Left cardiac atrium (tissue), 4 donors: ENCODE measurements around the gene ZMYND10. TPM values are rescaled to one million over a fixed set of nuclear protein-coding genes. Genes with fewer than 3 reads are reported as not detected.

Experiments
- ATAC-seq, 2 donors: fragments of 200-7000 bp; cut with Tn5 transposase; one replicate each; pipeline ENCODE4 v1.9.1; 2020; ENCODE audit warnings: mild to moderate bottlenecking in 2 of 2, moderate library complexity in 2 of 2
- DNase-seq: peaks from one replicate; pipeline ENCODE4 v3.0.0-alpha.2; 2020
- intact Hi-C, 2 donors: fragments of 100-400 bp; cut with DNase I; formaldehyde crosslinking; loops; one replicate each; pipeline versions ENCODE4 v1.14.1 to v1.15.1; 2022 to 2023
- total RNA-seq, 2 donors: library from RNA; stranded (reverse); fragmentation: NEBNext Ultra II Directional; extraction: Animal tissue kit (Norgen Biotek cat#: 25700); gene quantifications; one replicate each; pipeline ENCODE4 v1.2.1, GENCODE V29; 2021
- donor health status: DM: no; HTN: yes; CAD: no.
- donor health status: DM: no; HTN: yes; CAD: no; lungs with severe emphysema.
- donor health status: DM: yes; HTN: yes; CAD: no.
- donor health status: Dilated cardiomyopathy.

Gene ZMYND10
- total RNA-seq, 2 donors from 2014 or later = 0.29 TPM; not detected in 1

DNA sequence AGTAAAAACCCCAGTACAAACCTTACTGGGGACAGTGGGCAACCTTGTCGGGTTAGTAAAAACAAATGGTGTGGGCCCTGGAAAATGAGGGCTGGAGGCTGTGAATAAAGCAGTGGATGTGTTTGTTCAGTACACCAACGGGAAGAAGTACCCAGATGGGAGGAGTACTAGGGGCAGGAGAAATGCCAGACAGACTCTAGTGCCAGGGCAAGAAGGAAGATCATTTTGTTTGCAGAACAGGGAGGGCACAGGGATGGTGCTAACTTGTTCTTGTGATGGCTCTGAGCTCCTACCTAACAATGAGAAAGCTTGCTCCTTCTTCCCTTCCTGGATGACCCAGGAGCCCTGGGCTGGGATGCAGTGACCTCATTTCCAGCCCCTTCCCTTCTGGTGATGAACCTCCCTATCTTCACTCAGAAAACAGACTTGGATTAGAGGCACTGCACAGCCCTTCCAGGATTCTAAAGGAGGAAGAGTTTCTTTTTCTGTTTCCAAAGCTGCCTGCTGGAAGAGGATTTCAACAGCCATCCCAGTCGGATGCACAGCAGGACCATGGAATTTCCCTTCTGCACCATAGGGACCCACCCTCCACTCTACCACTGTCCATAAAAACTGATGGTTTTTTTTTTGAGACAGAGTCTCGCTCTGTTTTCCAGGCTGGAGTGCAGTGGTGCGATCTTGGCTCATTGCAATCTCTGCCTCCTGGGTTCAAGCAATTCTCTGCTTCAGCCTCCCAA is 11.0 kb downstream of the ZMYND10 start:
- intact Hi-C loops = no loop called here
- ATAC-seq = no peak
- no peak for DNase-seq

DNA sequence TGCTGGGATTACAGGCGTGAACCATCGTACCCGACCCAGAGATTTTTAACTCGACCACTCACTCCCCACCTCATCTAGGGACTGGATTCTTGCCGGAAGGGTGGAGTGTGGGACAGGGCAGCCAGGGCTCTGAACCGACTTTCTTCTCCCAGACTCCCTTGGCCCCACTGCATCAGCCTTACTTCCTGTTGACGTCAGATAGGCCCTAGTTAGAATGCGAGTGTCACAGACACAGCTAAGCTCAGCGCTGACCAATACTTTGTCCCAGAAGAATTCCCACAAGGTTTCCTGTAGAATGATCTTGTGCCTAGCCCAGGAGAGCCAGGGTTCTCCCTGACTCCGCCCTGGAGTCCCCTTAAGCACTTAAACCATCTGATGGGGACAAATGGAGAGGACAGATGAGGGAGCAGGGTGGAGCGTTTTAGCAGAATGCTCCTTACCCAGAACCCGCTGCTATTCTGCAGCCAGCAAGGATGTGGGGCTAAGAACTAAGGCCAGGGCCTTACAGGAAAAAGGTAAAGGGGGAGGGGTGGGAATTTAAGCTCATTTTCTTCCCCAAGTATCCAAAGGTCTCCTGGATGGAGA is 11.7 kb downstream of the ZMYND10 start:
- intact Hi-C loops = no loop called here
- DNase-seq (peak; percentile 80), ATAC-seq (peak in 1 of 2 donors; percentile 12)

DNA sequence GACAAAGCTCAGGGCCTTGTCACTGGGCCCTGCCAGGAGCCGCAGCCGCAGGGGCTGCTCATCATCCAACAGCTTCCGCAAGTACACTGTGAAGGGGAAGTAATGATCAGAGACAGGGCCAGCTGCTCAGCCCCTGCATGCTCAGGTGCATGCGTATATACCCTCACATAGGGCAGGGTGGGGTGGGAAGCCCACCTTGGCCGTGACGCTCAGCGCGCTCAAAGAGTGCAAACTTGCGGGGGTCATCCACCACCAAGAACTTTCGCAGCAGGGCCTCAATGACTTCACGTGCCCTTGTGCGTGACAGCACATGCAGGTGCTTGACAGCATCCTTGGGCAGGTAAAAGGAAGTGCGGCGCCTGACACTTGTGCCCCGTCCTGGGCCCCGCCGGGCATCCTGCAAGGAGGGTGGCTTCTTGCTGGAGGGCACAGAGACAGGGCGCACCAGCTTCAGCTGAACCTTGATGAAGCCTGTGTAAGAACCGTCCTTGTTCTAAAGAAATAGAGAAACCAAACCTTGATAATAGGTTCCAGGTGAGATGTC is 14.1 kb downstream of the ZMYND10 start:
- no peak for DNase-seq

DNA sequence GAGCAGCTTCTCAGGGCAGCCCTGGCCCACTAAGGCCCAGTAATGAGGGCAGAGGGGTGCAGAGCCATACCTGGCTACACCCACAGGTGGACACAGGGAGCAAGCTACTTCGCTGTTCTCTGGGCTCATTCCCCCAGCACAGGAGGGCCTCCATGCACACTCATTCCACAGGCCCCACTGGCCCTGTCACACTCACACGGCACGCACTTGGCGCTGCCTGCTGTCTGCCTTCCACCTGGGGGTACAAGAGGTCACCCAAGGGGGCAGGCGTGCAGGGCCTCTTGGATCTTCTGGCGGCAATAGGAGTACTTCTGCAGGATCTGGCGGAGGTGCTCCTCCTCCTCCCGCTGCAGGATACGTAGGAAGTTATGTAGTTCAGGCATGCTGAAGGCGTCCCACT is 15.2 kb downstream of the ZMYND10 start:
- intact Hi-C loops = no loop called here
- no peak for DNase-seq
- ATAC-seq = no peak

More for the DNA sequence above, 14.1 kb downstream of the ZMYND10 start:
- intact Hi-C loops = no loop called here
- no peak for ATAC-seq

DNA sequence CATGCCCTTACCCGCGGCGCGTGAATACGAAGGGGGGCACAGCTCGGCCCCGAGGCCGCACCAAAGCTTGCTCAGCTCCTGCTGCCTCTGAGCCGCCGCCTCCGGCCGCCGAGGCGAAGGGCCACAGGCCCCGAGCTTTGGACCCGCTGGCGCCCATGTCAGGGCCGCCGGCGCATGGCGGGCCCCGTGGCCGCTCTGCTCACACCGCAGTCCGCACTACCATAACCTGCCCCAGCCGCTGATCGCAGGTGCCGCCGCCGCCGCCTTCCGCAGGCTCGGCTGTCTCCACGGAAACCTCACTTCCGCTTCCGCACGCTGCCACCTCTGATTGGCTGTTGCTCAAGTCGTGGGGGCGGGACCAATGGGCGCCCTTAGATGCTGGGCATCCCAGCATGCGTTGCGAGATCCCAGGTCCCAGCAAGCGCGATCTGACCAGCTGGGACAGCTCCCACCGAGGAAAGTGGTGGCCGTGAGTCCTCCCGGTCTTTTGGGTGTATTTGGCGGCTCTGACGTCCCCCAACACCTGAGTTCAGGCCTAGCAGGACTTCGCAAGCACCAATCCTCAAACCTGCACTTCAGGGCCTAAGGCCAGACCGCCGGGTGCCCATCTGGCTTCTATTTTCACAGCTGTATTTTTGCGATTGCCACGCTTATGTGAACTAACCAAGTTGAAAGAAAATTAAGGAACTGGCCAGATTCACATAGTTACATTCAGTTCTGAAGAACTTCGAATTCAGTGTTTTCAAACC is 17.4 kb downstream of the ZMYND10 start, which contains the start of gene TUSC2:
TSS of gene TUSC2 (minus strand) at position 281 of the 749 bp plus-strand sequence. CDS start at position 157, 124 bp downstream.
- DNase-seq (peak; percentile 98), ATAC-seq (peak; percentile 84 to 93)
- intact Hi-C loops = loop anchor here in 1 of 2 donors (5.0 to 10.0 kb wide), 2 partner anchors 56 to 93 kb away; partner anchors contain the start of gene GNAI2

DNA sequence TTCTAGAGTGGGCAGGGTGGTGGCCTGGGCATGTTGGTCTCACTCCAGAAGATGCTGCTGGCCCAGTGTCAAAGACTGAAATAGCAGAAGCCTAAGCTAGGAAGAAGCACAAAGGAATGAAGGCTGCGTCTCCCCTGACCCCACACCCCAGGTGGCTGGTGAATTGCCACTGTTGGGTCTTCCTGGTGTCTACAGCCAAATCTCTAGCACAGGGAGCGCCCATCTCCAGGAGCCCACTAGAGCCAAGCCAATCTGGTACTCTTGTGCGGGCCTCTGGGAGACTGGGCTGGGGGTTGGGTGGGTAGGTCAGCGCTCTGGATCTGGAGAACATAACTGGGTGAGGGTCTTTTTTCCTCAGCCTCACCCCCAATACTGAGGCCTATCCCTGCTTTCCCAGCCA is 18.4 kb downstream of the ZMYND10 start:
- intact Hi-C loops = loop anchor here in 1 of 2 donors (5.0 to 10.0 kb wide), 2 partner anchors 55 to 92 kb away; partner anchors contain the start of gene GNAI2
- DNase-seq = no peak
- no peak for ATAC-seq

GRCh38 chr3:50326182-50326541 is 19.4 kb downstream of the ZMYND10 start:
- no peak for ATAC-seq
- intact Hi-C loops = loop anchor here in 1 of 2 donors (5.0 to 10.0 kb wide), 2 partner anchors 54 to 91 kb away; partner anchors contain the start of gene GNAI2

GRCh38 chr3:50325497-50326181 is 19.9 kb downstream of the ZMYND10 start:
- intact Hi-C loops = loop anchor here in 1 of 2 donors (5.0 to 10.0 kb wide), 2 partner anchors 53 to 91 kb away; partner anchors contain the start of gene GNAI2
- DNase-seq (no peak), ATAC-seq (no peak)

More at GRCh38 chr3:50326182-50326541, 19.4 kb downstream of the ZMYND10 start:
- DNase-seq = no peak

- intact Hi-C loops = loop anchor here in 1 of 2 donors (5.0 to 10.0 kb wide), 2 partner anchors 53 to 90 kb away; partner anchors contain the start of gene GNAI2
These were observed 20.4 kb downstream of the ZMYND10 start for GRCh38 chr3:50325113-50325480.

GRCh38 chr3:50324351-50325112 is 21.0 kb downstream of the ZMYND10 start:
- DNase-seq (peak; percentile 86), ATAC-seq (peak in 1 of 2 donors; percentile 10)
- intact Hi-C loops = loop anchor here in 1 of 2 donors (5.0 to 10.0 kb wide), 2 partner anchors 52 to 90 kb away; partner anchors contain the start of gene GNAI2

More at GRCh38 chr3:50325113-50325480, 20.4 kb downstream of the ZMYND10 start:
- DNase-seq (no peak), ATAC-seq (no peak)

GRCh38 chr3:50323614-50324199 is 21.8 kb downstream of the ZMYND10 start:
- peak in 1 of 2 donors; percentile 12 for ATAC-seq
- intact Hi-C loops = loop anchor here in 1 of 2 donors (10.0 kb wide), 1 partner anchor 89 kb away; the partner anchor contains the start of gene GNAI2
- DNase-seq = peak; percentile 85

DNA sequence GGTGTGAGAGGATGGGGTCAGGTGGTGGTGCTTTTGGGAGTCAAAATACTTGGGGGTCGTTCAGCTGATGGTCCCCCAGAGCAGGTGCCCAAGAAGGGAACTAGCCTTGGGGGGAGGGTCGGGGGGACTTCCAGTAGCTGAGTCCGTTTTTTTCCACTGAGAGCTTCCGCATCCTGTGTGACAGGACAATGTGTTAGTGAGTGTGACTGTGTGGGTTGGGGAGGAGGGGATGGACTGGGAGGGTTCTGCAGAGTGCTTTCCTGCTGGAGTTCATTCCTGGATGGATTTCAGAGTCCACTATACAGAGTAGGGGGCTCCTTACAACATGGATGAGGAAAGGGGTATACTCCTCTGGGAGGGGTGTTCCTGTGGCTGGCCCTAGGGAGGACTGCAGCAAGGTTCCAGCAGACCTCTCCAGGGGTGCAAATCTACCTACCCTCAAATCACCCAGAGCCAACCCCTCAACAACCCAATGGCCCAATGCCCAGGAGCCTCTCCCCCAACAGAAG is 22.4 kb downstream of the ZMYND10 start:
- ATAC-seq (peak in 1 of 2 donors; percentile 1), DNase-seq (peak; percentile 66)
- intact Hi-C loops = loop anchor here in 1 of 2 donors (10.0 kb wide), 1 partner anchor 88 kb away; the partner anchor contains the start of gene GNAI2

DNA sequence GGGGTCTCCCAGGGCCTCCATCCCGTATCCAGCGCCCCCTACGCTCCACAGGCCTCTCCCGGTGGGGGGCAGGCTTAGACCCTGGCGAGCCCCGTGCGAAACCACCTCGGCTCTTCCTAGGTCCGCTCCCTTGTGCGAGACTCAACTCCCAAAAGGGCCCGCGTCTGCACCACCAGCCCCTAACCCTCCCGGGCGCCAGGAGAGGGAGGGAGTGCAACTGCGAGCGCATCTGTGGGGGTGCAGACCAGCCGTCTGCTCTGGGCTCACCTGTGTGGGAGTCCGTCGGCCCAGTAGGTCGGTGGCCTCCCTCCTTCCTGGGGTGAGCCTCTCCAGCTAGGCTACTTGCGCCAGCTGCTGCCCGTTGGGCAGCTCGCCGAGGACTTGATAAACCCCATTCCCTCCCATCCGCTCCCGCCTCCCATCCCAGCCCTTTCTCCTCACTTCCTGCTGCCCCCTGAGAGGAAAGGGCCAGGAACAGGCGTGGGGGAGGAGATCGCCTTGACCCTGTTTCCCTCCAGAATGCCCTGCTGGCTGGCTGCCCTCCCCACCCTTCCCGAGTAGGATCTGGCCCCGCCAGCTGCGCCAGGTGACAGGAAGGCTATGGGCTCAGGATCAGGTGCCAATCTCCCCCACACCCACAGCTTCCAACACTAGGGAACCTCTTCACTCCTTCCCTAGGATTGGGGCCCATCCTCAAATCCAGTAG is 23.0 kb downstream of the ZMYND10 start, which contains the start of gene HYAL2:
TSS of gene HYAL2 (minus strand) at position 360 of the 706 bp plus-strand sequence. CDS start 2,256 bp downstream, outside the sequence.
- DNase-seq (peak; percentile 88), ATAC-seq (peak; percentile 4 to 12)
- intact Hi-C loops = loop anchor here in 1 of 2 donors (10.0 kb wide), 1 partner anchor 88 kb away; the partner anchor contains the start of gene GNAI2

GRCh38 chr3:50322115-50322385 is 23.5 kb downstream of the ZMYND10 start:
- intact Hi-C loops = loop anchor here in 1 of 2 donors (10.0 kb wide), 1 partner anchor 87 kb away; the partner anchor contains the start of gene GNAI2
- ATAC-seq (no peak), DNase-seq (no peak)

DNA sequence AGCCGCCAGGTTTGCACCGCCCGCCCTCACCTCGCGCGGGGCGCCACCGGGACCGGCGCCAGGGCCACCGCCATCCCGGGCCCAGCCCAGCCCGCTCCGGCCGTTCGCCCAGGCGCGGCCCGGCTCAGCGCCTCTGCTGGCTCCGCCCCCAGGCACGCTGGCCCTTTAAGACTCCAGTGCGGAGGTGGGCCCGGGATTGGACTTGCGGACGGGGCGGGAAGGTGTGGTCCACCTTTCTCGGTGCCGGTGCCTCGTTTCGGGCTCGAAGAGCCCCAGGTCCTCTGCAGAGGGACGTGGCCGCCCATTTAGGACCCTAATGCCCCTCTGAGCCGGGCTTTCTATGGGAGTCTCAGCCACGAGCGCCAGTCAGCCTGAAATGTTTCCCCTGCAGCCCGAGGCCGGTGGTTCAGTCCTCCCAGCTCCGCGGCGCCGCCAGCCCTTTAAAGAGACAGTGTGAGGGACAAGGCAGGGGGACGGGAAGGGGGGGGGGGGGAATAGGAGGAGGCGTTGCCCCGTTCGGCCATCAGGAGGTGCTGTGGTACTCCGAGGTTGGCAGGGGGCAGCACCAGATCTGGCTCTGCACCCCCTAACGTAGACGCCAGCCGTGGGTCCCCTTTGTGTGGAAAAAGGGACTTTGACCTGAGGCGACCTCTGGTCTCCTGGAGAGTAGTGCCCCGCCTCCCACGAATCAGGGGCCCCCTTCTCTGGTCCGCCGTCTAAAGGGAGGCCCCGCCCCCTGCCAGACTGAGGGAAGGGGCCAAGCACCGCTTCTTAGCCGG is 24.0 kb downstream of the ZMYND10 start:
- intact Hi-C loops = loop anchor here in 1 of 2 donors (10.0 kb wide), 1 partner anchor 87 kb away; the partner anchor contains the start of gene GNAI2
- DNase-seq = peak; percentile 93
- ATAC-seq = peak; percentile 79 to 87
